ENCODE results near the gene MPC1L.

GRCh38 chrX:40603446-40603845 is 19.8 kb upstream of the MPC1L start:
- TF ChIP-seq CTCF (IDR thresholded peaks at IDR 0.05) (no peak), POLR2A (IDR thresholded peaks at IDR 0.05) (no peak)
